Measurements from ENCODE around the gene OPTC. TPM values are rescaled to one million over a fixed set of nuclear protein-coding genes. Genes with fewer than 3 reads are reported as not detected.
"Not testable (repeated sequence)": the region's sequence is repeated elsewhere in the genome, so short reads cannot be mapped to it uniquely, and the experiment has no call there.

The OPTC gene
- total RNA-seq, 1 experiment from 2014 or later: not detected

GRCh38 chr1:203517426-203518110 lies 23.6 kb downstream of the OPTC start:
- intact Hi-C loops (cut with micrococcal nuclease): no loop called here
- no peak overlapping the region for H3K9ac ChIP-seq (ENCODE audit: low read length)
- H3K4me2 ChIP-seq (ENCODE audit: low read length): no peak overlapping the region
- no peak for TF ChIP-seq CBX3 (IDR thresholded peaks at IDR 0.05; ENCODE audit: low read depth)
- no peaks in the 10 kb centered on the region for H3K9me3 ChIP-seq (ENCODE audit: control insufficient read depth in 1 of 2, insufficient read depth in 1 of 2, low read depth in 1 of 2, low read length in 2 of 2)
- no peak overlapping the region for H2AFZ ChIP-seq (ENCODE audit: low read depth, low read length, poor library complexity, severe bottlenecking)
- ATAC-seq: no peak
- H3K9me2 ChIP-seq (ENCODE audit: insufficient read depth): no peaks in the 10 kb centered on the region
- no peaks in the 10 kb centered on the region for H3K79me2 ChIP-seq (ENCODE audit: insufficient read depth, low read length)
- H3K36me3 ChIP-seq (ENCODE audit: control insufficient read depth in 1 of 2, insufficient read depth in 2 of 2, low read length in 2 of 2): no peaks in the 10 kb centered on the region
- CTCF ChIA-PET: no interaction called here
- no peak for DNase-seq (ENCODE audit: low read depth, low spot score)
- RAD21 ChIA-PET (ENCODE audit: low non-redundant PET in 1 of 2, low total read pairs in 2 of 2, uncharacterized antibody in 2 of 2, unreplicated experiment in 2 of 2): no interaction called here
- H3K4me1 ChIP-seq (ENCODE audit: control insufficient read depth in 1 of 2, insufficient read depth in 2 of 2, low read length in 2 of 2): peaks cover 18 to 34% of the 10 kb centered on the region in 2 experiments
- POLR2A ChIA-PET: no interaction called here
- H3K27ac ChIP-seq (ENCODE audit: low read depth, low read length): no peak overlapping the region
- H4K20me1 ChIP-seq (ENCODE audit: insufficient read depth): no peaks in the 10 kb centered on the region
- H3K4me3 ChIP-seq (replicated peaks in 1 of 2; ENCODE audit: low read depth in 1 of 2, low read length in 2 of 2): no peak overlapping the region
- no TSS peak for BruUV-seq (replicated peaks)
- H3K27me3 ChIP-seq (ENCODE audit: insufficient read depth, low read length): no peaks in the 10 kb centered on the region

GRCh38 chr1:203518139-203518538 lies 24.2 kb downstream of the OPTC start:
- H3K27me3 ChIP-seq (ENCODE audit: insufficient read depth, low read length); intact Hi-C loops (cut with micrococcal nuclease); BruUV-seq (replicated peaks); H3K9me2 ChIP-seq (ENCODE audit: insufficient read depth); H3K4me3 ChIP-seq (replicated peaks in 1 of 2; ENCODE audit: low read depth in 1 of 2, low read length in 2 of 2); H3K36me3 ChIP-seq (ENCODE audit: control insufficient read depth in 1 of 2, insufficient read depth in 2 of 2, low read length in 2 of 2); POLR2A ChIA-PET; H3K27ac ChIP-seq (ENCODE audit: low read depth, low read length); H3K9me3 ChIP-seq (ENCODE audit: control insufficient read depth in 1 of 2, insufficient read depth in 1 of 2, low read depth in 1 of 2, low read length in 2 of 2); H3K79me2 ChIP-seq (ENCODE audit: insufficient read depth, low read length); H2AFZ ChIP-seq (ENCODE audit: low read depth, low read length, poor library complexity, severe bottlenecking); H3K4me2 ChIP-seq (ENCODE audit: low read length); ATAC-seq; RAD21 ChIA-PET (ENCODE audit: low non-redundant PET in 1 of 2, low total read pairs in 2 of 2, uncharacterized antibody in 2 of 2, unreplicated experiment in 2 of 2); H3K9ac ChIP-seq (ENCODE audit: low read length); CTCF ChIA-PET; H4K20me1 ChIP-seq (ENCODE audit: insufficient read depth); DNase-seq (ENCODE audit: low read depth, low spot score): not testable (repeated sequence)
- H3K4me1 ChIP-seq (ENCODE audit: control insufficient read depth in 1 of 2, insufficient read depth in 2 of 2, low read length in 2 of 2): peaks cover 13 to 28% of the 10 kb centered on the region in 2 experiments

GRCh38 chr1:203518541-203518940 lies 24.6 kb downstream of the OPTC start:
- Histone ChIP-seq H3K9me3 (ENCODE audit: control insufficient read depth in 1 of 2, insufficient read depth in 1 of 2, low read depth in 1 of 2, low read length in 2 of 2) (no peaks in the 10 kb centered on the region), H3K27ac (ENCODE audit: low read depth, low read length) (no peak overlapping the region), H3K79me2 (ENCODE audit: insufficient read depth, low read length) (no peaks in the 10 kb centered on the region), H3K4me2 (ENCODE audit: low read length) (no peak overlapping the region), H3K27me3 (ENCODE audit: insufficient read depth, low read length) (no peaks in the 10 kb centered on the region), H3K9me2 (ENCODE audit: insufficient read depth) (no peaks in the 10 kb centered on the region), H2AFZ (ENCODE audit: low read depth, low read length, poor library complexity, severe bottlenecking) (no peak overlapping the region), H3K9ac (ENCODE audit: low read length) (no peak overlapping the region), H4K20me1 (ENCODE audit: insufficient read depth) (no peaks in the 10 kb centered on the region), H3K36me3 (ENCODE audit: control insufficient read depth in 1 of 2, insufficient read depth in 2 of 2, low read length in 2 of 2) (no peaks in the 10 kb centered on the region), H3K4me3 (replicated peaks in 1 of 2; ENCODE audit: low read depth in 1 of 2, low read length in 2 of 2) (no peak overlapping the region), H3K4me1 (ENCODE audit: control insufficient read depth in 1 of 2, insufficient read depth in 2 of 2, low read length in 2 of 2) (peaks cover 9 to 24% of the 10 kb centered on the region in 2 experiments)
- RAD21 ChIA-PET (ENCODE audit: low non-redundant PET in 1 of 2, low total read pairs in 2 of 2, uncharacterized antibody in 2 of 2, unreplicated experiment in 2 of 2): no interaction called here
- POLR2A ChIA-PET: no interaction called here
- TF ChIP-seq RAD21 (IDR thresholded peaks at IDR 0.05; ENCODE audit: low read depth) (no peak), POLR2AphosphoS5 (IDR thresholded peaks at IDR 0.05; ENCODE audit: low read depth, low read length) (no peak), CEBPB (IDR thresholded peaks at IDR 0.05; ENCODE audit: low read depth) (no peak)
- CTCF ChIA-PET: no interaction called here
- ATAC-seq (no peak), DNase-seq (ENCODE audit: low read depth, low spot score) (no peak)
- BruUV-seq (replicated peaks): no TSS peak
- intact Hi-C loops (cut with micrococcal nuclease): no loop called here
